NCI-H460 (cell line): ENCODE data around the gene MRPL55. TPM values are rescaled to one million over a fixed set of nuclear protein-coding genes. Genes with fewer than 3 reads are reported as not detected.

ENCODE experiments used
- DNase-seq: peaks from one replicate; pipeline ENCODE4 v3.0.0-alpha.2; 2016; ENCODE audit warnings: low read depth; ENCODE audit errors: extremely low read depth
- total RNA-seq: library from RNA; depleted of rRNA; stranded (reverse); fragments of >200 nt; shearing (Covaris generic); gene quantifications from 2 replicates; pipeline ENCODE4 v1.2.3, GENCODE V29; 2014

MRPL55 gene
- total RNA-seq, 1 experiment from 2014 or later, result 71.2 TPM

DNA sequence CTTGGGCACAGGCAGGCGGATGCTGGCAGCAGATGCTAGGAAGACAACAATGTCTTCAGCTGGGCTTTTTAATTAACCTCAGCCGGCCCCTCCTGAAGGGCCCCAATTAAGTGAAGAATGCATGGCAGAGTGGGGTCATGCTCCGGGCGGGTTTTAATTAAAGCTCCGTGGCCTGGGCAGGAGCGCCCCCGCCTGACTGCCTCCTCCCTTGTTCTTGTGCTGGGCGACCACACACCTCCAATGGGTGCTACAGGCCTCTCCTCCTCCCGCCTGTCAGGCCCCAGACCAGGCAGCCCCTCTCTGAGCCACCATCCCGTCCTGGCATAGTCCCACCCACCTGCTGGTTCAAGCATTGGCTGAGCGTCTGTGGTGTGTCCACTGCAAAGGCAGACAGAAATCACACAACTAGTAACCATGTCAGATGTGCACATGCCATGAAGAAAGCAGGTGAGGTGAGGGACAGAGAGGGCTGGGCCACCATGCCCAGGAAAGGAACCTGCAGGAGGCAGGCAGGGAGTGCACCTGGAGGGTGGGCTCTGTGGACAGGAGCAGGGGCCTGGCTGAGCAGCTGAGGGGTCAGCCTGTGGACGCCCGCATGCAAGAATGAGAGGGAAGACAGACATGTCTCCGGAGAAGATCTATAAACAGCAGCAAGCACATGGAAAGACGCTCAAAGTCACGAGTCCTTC is 35.1 kb downstream of the MRPL55 start:
- no peak for DNase-seq

DNA sequence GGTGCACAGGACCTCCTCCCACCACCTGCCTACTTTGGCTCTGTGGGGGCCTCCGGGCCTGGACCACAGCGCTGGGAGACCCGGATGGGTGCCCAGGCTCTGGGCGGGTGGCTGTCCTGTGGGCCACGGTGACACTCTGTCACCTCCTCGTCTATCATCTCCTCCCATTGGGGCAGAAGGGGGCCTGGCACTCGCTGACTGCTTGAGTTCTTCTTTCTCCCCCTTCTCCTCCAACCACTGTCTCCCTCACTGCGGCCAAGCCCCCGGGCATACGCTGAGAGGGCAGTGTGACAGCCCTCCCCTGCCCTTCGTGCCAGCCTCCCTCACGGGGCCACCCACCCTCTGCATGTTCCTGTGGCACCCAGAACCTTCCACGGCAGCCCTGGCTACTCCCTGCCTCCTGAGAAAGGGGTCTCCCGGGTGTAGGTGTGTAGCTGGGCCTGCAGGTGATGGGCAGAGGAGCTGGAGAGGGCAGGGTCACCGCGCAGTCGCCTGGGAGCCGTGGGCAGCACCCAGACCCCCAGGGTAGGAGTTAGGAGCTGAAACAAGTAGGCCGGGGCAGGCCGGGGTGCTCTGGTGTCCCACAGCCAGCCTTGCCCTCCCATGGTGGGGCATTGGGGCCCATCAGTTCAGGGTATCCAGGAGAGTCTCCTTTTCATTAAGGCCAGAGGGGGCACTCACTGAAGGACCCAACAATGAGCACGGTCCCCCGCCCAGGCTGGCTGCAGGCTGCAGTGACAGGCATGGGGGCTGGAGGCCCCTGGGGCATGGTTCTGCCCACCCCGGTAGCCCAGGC is 35.8 kb downstream of the MRPL55 start:
- no peak for DNase-seq

DNA sequence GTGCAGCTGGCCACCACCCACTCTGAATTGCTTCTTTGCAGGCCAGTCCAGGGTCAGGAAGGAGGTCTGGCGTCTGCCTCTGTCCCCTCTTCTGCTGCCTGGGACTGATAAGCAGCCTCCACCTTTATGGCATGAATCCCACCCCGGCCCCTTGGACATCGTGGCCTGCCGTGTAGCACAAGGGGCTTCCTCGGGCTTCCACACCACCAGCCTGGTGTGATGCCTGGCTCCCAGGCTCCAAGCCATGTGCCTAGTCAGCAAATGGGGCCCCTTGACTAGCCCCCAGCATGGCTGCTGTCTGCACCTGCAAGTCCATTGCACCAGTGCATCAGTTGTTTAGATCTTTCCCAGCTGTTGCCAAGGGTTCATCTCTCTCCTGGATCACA is 36.4 kb downstream of the MRPL55 start:
- DNase-seq, result no peak

DNA sequence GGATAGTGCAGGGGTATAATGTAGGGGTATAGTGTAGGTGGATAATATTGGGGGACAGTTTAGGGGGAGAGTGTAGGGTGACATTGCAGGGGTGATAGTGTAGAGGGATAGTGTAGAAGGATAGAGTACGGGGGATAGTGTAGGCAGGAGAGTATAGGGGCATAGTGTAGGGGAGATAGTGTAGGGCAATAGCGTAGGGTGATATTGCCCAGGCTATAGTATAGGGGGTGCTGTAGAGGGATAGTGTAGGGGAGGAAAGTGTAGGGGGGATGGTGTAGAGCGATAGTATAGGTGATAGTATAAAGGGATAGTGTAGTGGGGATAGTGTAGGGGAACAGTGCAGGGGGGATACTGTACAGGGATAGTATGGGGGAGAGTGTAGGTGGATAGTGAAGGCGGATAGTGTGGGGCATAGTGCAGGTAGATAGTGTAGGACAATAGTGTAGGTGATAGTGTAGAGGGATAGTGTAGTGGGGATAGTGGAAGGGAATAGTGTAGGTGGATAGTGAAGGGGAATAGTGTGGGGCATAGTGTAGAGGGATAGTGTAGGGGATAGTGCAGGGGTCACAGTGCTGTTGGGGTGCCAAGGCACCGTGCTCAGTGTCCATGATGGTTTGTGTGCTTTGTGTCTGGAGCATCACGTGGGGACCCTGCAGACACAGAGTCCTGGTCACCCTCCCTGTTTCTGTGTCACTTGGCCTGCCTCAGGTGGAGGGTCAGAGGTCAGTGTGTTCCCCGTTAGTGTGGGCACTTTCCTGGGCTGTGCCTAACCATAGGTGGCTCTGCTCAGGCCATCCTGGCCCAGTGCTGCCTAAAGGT is 37.1 kb downstream of the MRPL55 start:
- no peak for DNase-seq

DNA sequence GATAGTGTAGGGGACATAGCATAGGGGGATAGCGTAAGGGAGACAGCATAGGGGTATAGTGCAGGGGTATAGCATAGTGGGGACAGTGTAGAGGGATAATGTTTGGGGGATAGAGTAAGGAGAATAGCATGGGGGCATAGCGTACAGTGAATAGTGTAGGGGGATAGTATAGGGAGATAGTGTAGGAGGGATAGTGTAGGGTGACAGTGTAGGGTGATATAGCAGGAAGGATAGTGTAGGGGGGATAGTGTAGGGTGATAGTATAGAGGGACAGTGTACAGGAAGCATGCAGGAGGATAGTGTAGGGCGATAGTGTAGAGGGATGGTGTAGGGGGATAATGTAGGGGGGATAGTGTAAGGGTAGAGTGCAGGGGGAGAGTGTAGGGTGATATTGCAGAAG is 38.2 kb downstream of the MRPL55 start:
- DNase-seq, result no peak

DNA sequence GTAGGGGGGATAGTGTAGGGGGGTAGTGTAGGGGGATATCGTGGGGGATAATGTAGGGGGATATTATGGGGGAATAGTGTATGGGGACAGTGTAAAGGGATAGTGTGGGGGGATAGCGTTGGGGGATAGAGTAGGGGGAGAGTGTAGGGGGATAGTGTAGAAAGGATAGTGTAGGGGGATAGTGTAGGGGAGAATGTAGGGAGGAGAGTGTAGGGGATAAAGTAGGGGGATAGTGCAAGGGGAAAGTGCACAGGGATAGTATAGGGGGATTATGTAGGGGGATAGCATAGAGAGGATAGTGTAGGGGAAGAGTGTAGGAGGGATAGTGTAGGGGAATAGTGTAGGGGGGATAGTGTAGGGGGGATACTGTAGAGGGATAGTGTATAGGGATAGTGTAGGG is 38.9 kb downstream of the MRPL55 start:
- no peak for DNase-seq

DNA sequence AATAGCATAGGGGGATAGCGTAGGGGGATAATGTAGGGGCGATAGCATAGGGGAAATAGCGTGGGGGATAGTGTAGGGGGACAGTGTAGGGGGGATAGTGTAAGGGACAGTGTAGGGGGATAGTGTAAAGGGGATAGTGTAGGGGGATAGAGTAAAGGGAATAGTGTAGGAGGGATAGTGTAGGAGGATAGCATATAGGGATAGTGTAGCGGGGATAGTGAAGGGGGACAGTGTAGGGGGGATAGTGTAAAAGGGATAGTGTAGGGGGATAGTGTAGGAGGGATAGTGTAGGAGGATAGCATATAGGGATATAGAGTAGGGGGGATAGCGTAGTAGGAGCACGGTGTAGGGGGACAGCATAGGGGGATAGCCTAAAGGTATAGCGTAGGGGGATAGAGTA is 40.7 kb downstream of the MRPL55 start:
- DNase-seq, result no peak

DNA sequence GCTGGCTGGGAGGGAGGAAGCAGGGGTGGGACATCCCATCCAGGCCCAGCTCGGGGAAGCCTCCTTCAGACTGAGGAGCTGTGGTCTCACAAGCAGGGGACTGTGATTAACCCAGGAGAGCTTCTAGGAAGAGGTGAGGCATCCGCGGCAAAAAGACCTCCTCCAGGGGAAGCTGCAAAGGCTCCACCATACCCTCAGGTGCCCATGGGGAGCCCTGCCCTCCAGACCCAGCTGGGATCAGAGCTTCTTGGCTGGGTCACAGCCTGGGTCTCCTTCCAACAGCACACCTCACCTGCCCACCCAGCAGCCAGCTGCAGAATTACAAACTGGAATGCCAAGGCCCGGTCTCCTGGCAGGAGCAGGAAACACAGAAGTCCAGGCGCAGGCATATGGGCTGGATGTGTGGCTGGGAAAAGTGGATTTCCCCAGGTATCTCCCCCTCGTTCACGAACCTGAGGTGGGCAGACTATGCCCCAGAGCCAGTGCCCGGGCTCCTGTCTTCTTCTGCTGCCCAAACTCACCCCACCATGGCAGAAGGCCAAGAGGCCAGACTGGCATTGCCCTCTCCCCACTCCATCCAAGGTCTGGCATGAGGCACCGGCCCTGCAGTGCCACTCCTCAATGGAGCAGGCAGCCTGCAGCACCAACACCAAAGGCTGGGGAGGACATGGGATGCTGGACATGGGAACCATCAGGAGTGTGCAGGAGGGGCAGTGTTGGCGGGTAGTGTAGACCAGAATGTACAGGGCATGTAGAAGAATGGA is 42.0 kb downstream of the MRPL55 start:
- DNase-seq, result no peak

DNA sequence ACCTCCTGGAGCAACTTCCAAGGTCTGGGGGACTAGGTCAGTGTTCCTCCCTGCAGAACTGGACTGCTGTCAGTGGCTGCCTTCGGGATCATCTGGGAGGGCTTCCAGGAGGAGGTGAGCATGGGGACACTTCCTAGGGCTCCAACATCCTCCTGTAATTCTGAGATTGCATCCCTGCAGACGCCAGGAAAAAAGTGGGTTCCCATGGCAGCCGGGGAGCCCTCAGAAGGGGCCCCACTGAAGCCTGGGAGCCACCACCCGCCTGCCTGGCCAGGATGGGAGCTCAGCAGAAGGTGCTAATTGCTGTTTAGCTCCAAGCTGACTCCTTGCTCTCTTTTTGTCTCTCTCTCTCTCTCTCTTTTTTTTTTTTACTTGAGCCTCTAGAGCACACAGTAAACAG is 42.7 kb downstream of the MRPL55 start:
- DNase-seq, result no peak

DNA sequence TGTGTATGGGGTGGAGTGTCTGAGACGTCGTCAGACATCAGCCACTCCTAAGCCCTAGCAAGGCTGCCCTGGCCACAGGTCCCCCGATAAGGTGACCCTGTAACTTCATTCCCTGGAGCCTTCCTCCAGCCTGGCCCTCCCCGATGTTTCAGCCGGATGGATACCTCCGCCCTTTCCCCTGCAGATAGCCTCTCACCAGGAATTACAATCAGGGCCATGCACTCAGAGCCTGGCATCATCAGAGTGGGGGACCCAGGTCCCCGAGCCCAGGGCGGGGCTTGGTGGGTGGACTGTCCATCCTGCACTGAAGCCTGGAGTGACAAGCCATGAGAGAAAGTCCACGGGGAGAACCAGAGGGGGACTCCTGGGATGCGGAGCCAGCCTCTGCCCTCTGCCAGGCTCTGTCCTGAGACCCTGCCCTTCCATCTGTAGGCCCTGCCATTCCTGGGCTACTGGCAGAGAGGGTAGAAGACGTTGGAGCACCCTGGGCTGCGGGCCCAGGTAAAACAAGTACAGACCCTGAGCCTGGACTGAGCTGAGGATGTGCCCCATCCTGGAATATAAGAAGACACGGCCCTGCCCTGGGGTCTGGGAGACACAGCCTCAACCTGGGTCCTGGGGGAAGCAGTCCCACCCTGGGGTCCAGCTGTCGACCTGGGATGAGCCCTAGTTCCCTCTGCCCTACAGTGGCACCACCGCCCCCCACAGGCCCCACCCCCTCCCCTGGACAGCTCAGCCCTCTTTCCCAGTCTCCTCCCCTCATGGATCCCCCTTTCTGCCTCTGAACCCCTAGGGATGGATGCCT is 43.4 kb downstream of the MRPL55 start:
- DNase-seq, result no peak

DNA sequence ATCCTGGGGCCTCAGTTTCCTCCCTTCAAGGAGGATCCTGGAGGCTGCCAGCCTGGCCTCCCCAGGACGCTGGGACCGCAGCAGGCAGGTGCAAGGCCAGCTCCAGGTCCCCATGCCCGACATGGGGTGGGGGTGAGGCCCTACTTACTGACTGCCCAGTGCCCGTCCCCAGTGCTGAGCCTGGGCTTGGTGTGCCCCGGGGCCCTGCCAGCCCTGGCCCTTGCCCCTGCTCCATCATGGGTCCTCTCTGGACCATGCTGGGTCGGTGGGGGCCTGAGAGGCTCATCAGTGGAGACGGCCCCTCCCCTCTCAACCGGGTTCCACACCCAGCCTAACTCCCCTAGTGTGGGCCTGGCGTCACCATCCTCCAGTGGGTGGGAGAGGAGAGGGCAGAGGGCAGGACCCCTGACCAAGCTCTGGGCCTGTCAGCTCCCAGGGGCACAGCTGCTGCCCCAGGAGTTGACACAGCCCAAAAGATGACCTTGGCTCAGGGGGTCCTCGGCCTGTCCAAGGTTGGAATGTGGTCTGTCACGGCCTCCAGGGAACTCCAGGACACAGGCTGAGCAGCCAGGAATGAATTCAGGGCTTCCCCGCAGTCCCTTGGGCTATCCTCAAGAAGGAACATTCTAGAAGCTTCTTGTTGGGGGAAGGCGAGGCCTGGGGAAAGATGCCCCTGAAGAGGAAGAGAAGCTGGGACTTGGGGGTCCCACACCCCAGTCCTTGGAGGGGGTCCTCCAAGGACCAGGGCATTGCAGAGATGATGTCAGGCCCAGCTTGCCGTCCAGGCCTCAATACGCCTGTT is 44.2 kb downstream of the MRPL55 start:
- no peak for DNase-seq

DNA sequence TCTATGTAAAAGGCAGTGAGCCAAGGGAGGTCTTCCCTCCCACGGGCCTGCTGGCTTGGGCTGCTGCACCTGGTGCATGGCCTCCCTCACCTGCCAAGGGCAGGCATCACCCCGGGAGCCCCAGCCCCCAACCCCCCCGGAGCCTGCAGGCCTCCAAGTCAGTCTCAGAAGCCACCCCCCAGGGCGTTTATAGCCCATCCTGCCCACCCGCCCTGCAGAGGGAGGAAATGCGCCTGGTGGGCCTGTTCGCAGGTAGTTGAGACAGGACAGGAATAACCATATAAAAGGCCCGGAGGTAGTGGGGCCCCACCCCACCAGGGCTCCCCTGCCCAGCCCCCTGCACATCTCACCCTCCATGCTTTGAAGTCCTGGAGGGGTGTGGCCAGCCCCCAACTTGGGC is 44.8 kb downstream of the MRPL55 start:
- no peak for DNase-seq

DNA sequence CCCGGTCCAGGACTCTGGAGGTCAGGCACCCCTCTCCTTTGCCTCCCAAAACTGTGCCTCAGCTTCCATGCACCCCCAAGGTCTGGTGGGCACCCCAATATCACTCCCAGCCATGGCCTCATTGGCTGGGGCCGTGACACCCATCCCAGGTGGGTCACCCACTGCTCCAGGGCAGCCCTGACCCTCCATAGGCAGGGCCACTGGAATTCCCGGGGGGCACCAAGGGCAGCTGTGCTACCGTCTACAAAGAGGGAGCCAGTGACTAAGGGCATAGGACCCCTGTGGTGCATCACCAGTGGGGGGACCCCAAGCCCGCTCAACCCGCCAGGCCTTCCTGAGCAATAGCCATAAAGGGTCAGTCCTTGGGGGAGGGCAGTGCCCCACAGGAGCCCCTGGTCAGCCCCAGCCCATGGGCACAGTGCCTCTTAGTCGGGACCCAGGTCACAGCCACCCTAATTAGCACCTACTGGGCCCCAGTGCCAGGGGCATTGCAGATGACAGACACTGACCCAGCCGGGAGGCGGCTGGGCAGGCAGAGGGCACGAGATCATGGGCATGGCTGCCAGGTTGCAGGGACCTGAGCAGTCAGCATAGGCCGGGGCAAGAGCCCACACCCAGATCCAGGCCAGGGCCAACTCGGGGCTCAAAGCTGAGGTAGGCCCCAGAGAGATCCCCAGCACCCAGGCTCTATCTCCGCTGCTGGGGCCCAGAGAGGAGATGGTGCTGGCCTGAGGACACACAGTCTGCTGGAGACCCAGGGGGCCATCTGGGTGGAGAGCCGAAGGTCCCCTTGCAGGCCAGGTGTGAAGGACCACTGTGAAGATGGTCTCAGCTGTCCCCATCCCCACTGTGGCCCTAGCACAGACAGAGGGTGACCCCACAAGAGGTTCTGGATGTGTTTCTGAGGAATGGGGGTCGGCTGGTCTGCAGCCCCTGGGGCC is 45.6 kb downstream of the MRPL55 start:
- DNase-seq, result no peak

DNA sequence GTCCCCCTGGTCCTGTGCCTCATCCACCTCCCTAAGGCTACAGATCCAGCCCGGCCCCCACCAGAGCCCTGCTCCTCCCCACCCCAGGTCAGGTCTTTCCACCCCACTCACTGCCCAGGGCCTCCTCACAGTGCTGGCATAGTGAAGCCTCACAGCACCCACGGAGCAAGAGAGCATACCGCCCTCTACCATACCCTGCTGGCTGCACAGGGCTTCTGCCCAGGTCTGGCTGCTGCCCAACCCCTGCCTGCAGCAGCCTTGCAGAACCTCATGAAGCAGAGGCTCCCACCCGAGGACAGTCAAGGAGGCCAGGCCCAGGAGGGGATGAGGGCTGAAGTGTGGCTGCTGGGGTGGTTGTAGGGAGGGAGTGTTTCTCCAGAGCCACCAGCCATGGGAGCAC is 46.3 kb downstream of the MRPL55 start:
- DNase-seq, result no peak

DNA sequence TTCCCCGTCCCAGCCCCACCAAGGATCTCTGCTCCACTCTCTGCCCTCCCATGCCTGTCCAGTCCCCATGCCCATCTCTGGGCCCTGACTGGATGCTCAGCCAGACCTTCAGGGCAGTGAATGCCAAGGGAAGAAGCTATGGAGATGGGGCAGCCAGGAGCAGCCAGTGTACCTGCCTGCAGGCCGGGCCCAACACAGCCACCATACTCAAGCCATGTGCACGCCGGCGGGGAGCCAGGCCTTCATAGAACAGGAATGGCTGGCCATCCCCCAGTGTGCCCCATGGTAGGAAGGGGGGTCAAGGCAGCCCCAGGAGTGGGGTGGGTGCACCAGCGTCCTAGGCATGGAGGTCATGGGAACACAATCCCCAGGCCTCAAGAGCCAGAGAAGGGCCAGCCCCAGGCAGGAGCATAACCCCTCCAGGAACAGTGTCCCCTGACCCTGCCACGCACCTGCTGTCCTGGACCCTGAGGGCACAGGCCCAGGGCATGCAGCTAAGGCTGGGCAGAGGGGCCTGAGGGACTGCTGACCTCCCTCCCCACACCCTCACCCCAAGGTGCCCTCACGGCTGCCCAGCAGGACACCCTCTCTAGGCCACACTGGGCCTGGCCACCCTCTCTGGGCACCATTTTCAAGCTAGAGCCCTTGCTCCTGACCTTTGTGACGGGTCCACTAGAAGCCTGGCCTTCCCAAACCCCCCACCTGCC is 46.9 kb downstream of the MRPL55 start:
- DNase-seq, result no peak

DNA sequence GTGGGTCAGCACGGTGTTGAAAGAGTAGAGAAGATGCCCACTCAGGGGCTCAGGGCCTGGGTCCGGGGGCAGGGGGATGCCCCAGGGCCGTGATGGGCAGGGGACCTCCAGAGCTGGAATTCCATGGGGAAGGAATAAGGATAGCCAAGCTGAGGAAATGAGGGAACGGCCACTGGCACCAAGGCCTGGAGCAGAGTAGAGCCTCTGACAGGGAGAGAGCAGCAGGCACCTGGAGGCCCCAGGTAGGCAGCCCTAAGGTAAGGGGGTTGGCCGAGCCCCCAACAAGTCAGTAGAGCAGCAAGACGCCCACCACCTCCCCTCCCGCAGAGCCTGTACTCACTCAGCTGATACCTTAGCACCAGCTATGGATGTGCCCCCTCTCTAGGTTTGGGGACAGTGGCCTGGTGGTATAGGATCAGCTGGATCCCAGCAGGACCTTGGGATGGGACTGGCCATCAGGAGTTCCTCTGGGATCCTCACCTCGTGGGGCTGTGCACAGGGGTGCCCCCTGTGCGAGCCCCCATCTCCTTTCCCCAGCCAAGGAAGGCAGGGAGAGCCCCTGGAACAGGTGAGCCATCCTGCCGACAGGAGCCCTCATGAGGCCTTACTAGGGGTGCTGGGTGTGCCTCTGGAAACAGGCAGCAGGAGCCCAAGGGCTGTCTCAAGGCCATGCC is 47.6 kb downstream of the MRPL55 start:
- no peak for DNase-seq
